ENCODE measurements around the gene MYZAP.

- TF ChIP-seq, protein P1, sequence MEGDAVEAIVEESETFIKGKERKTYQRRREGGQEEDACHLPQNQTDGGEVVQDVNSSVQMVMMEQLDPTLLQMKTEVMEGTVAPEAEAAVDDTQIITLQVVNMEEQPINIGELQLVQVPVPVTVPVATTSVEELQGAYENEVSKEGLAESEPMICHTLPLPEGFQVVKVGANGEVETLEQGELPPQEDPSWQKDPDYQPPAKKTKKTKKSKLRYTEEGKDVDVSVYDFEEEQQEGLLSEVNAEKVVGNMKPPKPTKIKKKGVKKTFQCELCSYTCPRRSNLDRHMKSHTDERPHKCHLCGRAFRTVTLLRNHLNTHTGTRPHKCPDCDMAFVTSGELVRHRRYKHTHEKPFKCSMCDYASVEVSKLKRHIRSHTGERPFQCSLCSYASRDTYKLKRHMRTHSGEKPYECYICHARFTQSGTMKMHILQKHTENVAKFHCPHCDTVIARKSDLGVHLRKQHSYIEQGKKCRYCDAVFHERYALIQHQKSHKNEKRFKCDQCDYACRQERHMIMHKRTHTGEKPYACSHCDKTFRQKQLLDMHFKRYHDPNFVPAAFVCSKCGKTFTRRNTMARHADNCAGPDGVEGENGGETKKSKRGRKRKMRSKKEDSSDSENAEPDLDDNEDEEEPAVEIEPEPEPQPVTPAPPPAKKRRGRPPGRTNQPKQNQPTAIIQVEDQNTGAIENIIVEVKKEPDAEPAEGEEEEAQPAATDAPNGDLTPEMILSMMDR (conservative IDR thresholded peaks at IDR 0.05 in 1 of 2, IDR thresholded peaks at IDR 0.05 in 1 of 2; ENCODE audit: extremely low read depth in 1 of 2, insufficient read depth in 1 of 2, low read depth in 1 of 2, low read length in 2 of 2): no peak
- no peak for TF ChIP-seq EZH2 (IDR thresholded peaks at IDR 0.05; ENCODE audit: borderline replicate concordance, low read length)
Observed at GRCh38 chr15:57634290-57634689, 42.6 kb downstream of the MYZAP start.

Measured in mammary epithelial cell (primary cell).